HG03575 (cell line): ENCODE measurements around the gene RLN3.
"Not testable (repeated sequence)": the region's sequence is repeated elsewhere in the genome, so short reads cannot be mapped to it uniquely, and the experiment has no call there.

Experiments
- ATAC-seq: cut with Tn5 transposase; IDR thresholded peaks from one replicate; pipeline ENCODE4 v1.9.1; 2021; ENCODE audit not compliant: unreplicated experiment, insufficient number of reproducible peaks, low FRiP score; ENCODE audit errors: extremely low read depth

RLN3 gene

DNA sequence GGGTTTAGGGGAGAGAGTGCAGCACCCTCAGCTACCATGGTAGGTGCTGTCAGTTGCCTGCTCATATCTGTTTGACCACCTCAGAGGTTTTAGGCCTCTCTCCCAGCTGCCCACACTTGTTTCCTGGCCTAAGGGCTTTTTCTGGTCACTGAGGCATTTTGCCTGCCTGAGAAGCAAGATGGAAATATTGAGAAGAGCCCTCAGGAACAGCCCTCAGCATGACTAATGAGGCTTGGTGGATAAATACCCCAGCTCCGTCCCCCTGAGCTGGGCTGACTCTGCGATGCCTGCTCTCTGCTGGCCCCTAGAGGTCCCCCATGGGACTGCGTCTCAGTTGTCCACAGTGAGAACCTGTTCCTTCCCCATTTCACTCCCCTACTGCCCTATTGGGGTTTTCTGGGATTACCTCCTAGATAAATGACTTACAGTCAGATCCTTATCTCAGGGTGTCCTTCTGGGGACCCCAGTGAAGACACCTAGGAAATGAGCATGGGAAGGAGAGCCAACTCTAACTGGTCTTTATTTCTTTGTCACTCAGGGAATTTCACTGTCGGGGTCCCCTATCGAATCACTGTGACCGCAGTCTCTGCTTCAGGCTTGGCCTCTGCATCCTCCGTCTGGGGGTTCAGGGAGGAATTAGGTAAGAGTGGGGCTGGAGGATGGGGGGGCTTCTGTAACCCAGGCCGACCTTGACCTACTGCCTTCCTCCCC is 20.6 kb downstream of the RLN3 start:
- no peak for ATAC-seq

DNA sequence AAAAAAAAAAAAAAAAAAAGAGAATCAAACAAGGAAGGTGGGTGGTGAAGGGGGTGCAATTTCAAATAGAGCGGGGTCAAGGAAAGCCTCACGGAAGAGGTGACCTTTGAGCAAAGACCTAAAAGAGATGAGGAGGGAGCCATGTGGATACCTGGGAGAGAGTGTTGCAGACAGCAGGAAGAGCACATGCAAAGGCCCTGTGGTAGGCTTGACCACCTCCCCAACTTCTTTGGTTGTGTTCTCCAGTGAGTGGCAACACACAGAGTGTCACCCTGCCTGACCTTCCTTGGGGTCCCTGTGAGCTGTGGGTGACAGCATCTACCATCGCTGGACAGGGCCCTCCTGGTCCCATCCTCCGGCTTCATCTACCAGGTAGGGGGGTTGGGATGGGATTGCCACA is 22.6 kb downstream of the RLN3 start:
- no peak for ATAC-seq

GRCh38 chr19:14050961-14051360 is 23.0 kb downstream of the RLN3 start:
- ATAC-seq: not testable (repeated sequence)

DNA sequence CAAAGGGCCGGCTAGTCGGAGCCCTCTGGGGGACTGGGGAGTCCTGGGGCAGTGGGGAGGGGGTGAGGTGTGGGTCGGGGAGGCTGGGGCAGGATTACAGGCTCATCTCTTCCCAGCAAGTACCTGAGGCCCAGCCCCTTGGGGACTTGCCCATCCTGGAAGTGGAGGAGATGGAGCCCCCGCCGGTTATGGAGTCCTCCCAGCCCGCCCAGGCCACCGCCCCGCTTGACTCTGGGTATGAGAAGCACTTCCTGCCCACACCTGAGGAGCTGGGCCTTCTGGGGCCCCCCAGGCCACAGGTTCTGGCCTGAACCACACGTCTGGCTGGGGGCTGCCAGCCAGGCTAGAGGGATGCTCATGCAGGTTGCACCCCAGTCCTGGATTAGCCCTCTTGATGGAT is 24.0 kb downstream of the RLN3 start:
- ATAC-seq: no peak

DNA sequence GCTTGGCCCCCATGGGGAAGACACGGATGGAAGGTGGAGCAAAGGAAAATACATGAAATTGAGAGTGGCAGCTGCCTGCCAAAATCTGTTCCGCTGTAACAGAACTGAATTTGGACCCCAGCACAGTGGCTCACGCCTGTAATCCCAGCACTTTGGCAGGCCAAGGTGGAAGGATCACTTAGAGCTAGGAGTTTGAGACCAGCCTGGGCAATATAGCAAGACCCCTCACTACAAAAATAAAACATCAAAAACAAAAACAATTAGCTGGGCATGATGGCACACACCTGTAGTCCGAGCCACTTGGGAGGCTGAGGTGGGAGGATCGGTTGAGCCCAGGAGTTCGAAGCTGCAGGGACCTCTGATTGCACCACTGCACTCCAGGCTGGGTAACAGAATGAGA is 24.5 kb downstream of the RLN3 start:
- ATAC-seq: no peak

DNA sequence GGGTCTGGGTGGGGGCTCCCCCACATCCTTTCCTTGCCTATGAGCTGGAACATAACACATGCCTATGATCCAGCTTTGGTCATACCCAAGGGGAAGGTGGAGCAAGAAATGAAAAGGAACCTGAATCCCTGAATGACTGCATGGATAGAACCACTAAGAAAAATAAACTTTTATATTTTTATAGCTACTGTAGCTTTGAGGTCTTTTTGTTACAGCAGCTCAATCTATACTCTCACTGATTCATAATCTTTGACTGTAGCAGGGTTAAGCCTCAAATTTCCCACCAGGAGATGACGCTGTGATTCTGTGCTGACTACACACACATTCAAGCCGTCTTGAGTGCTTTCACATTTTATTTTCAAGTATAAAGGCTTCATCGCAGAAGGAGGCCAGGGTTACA is 25.1 kb downstream of the RLN3 start:
- ATAC-seq: no peak

GRCh38 chr19:14053500-14053899 is 25.6 kb downstream of the RLN3 start:
- ATAC-seq: no peak

- ATAC-seq: no peak
Observed at GRCh38 chr19:14054099-14054498, 26.2 kb downstream of the RLN3 start.

- no peak for ATAC-seq
Observed at GRCh38 chr19:14054721-14055120, 26.8 kb downstream of the RLN3 start.

DNA sequence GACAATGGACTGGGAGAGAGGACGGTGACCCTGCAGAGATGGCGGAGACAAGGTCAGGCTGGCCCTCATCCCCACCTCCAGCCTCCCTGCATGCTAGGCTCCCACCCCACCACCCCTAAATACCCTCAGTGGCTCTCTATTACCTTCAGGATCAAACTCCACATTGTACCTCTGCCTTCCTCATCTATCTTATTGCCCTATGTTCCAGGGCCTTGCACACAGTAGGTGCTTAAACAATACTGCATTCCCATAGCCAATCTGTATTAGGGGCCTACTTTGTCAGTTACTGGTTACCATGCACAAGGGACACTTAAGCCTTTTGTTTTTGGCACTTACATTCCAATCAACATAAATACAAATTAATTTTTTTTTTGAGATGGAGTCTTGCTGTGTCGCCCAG is 27.4 kb downstream of the RLN3 start:
- ATAC-seq: no peak

- no peak for ATAC-seq
Observed at GRCh38 chr19:14056069-14056666, 28.2 kb downstream of the RLN3 start.

- ATAC-seq: no peak
Observed at GRCh38 chr19:14056741-14057356, 28.9 kb downstream of the RLN3 start.

GRCh38 chr19:14058182-14059092 is 30.5 kb downstream of the RLN3 start:
- no peak for ATAC-seq

- ATAC-seq: no peak
Observed at GRCh38 chr19:14059093-14059480, 31.1 kb downstream of the RLN3 start.

DNA sequence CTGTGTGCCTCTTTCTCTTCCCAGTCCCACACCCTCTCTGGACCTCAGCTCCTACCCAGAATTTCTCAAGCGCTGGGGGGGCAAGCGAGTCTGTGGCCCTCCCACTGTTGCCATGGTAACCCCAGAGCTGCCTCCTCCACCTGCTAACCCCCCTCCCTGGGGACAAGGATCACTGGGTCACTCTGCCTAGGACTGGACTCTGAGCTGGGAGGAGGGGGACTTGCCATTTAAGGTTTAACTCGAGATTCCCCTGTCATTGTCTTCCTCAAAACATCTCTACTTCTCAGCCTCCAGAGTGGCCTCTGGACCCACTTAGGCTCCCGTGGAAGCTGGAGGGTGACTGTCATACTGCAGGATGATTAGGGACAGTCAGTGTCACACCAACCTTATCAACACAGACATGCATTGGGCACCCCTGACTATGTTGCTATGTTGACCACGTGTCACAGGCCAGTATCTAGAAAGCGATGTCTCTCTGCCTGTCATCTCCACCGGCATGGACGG is 31.8 kb downstream of the RLN3 start:
- ATAC-seq: no peak

GRCh38 chr19:14061081-14061749 is 33.3 kb downstream of the RLN3 start:
- no peak for ATAC-seq

DNA sequence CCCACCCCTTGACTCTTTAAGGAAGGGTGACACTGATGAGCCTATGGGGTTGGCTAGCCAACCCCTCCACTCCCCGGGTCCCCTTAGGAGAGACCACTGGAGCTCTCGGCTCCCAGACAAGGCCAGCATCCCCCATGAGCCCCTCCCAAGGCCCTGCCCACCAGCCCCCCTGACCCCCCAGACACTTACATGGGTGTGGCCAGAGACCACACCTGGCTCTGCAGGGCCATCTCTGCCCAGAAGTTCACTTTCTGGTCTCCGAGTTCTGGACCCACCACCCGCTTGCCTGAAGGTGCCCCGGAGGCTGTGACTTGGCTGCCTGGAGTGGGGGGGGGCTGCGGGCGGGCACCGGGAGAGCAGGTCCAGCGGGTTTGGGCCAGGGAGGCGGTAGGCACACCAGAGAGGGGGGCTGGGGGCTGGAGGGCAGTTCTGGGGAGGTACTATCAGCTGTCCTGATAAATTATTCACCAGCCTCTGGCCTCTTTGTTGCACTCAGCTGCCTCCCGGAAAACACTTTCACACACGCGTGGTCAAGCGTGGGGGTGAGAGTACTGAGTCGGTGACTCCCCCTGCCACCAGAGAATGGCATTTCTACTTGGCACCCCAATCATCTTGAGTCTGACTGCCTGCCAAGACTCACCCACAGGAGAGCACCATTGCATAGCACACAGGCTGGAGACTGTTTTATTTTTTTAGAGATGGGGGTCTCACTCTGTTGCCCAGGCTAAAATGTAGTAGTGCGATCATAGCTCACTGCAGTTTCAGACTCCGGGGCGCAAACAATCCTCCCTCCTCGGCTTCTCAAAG is 34.0 kb downstream of the RLN3 start, which contains the start of gene PALM3:
PALM3 (minus strand) TSS at position 326 of the 807 bp plus-strand sequence; CDS start at position 230, 96 bp downstream.
- ATAC-seq: no peak

DNA sequence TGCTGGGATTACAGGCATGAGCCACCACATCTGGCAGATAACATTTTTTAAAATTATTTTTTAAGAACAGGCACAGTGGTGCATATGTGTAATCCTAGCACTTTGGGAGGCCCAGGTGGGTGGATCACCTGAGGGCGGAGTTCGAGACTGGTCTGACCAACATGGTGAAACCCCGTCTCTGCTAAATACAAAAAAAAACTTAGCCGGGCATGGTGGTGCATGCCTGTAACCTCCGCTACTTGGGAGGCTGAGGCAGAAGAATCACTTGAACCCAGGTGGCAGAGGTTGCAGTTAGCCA is 34.6 kb downstream of the RLN3 start:
- no peak for ATAC-seq
